Thyroid gland (tissue), 4 donors: ENCODE results near the gene CRIM1. TPM values are rescaled to one million over a fixed set of nuclear protein-coding genes. Genes with fewer than 3 reads are reported as not detected.

Source experiments
- DNase-seq, 2 donors: peaks; one replicate each; pipeline ENCODE4 v3.0.0-alpha.2; 2019
- H3K27ac ChIP-seq, 3 donors: fragments of 200-600 bp; sonication (generic); 1 replicate in 2 of 3; 2 replicates in 1 of 3; pipeline ENCODE4 v1.5.1; 2016 to 2019; ENCODE audit warnings: mild to moderate bottlenecking in 1 of 3, moderate library complexity in 1 of 3
- H3K27me3 ChIP-seq: fragments of 200-600 bp; sonication (generic); one replicate; pipeline ENCODE4 v1.5.1; 2019
- H3K36me3 ChIP-seq, 2 donors: fragments of 200-600 bp; sonication (generic); one replicate each; pipeline ENCODE4 v1.5.1; 2016 to 2019
- H3K4me1 ChIP-seq, 2 donors: fragments of 200-600 bp; sonication (generic); one replicate each; pipeline ENCODE4 v1.5.1; 2017 to 2019
- H3K4me3 ChIP-seq, 3 donors: fragments of 200-600 bp; sonication (generic); replicated peaks in 1 of 3; 1 replicate in 2 of 3; 2 replicates in 1 of 3; pipeline ENCODE4 v1.5.1; 2016; ENCODE audit warnings: mild to moderate bottlenecking in 1 of 3
- H3K9me3 ChIP-seq: fragments of 200-600 bp; sonication (generic); one replicate; pipeline ENCODE4 v1.5.1; 2017
- POLR2A ChIP-seq, 2 donors: fragments of 450-650 bp; IDR thresholded peaks; one replicate each; pipeline ENCODE4 v1.6.1; 2017; ENCODE audit warnings: antibody characterized with exemption in 2 of 2, mild to moderate bottlenecking in 2 of 2, moderate library complexity in 1 of 2
- WGBS, 2 donors: methylation state at CpG; one replicate each; pipeline ENCODE4 v1.1.5; 2017; 5-methylcytosine and 5-hydroxymethylcytosine counted together
- intact Hi-C: fragments of 100-400 bp; cut with DNase I; formaldehyde crosslinking; loops from one replicate; pipeline ENCODE4 v1.15.1; 2023
- total RNA-seq, 4 donors: library from RNA; depleted of rRNA; stranded (reverse); fragments of >200 nt; gene quantifications; one replicate each; pipeline ENCODE4 v1.2.3, GENCODE V29; 2016
- TF ChIP-seq, protein P1 (sequence below), 6 experiments: fragments of 200-600 bp in 3 of 6; fragments of 450-650 bp in 3 of 6; sonication (generic) in 3 of 6; IDR thresholded peaks; one replicate each; pipeline ENCODE4 v1.5.1; 2016 to 2019; ENCODE audit warnings: antibody characterized with exemption in 6 of 6, mild to moderate bottlenecking in 2 of 6, inconsistent platforms in 1 of 6, moderate library complexity in 1 of 6

The CRIM1 gene
- total RNA-seq, 4 donors from 2014 or later = 49.5 to 104 (median 71.5) TPM

DNA sequence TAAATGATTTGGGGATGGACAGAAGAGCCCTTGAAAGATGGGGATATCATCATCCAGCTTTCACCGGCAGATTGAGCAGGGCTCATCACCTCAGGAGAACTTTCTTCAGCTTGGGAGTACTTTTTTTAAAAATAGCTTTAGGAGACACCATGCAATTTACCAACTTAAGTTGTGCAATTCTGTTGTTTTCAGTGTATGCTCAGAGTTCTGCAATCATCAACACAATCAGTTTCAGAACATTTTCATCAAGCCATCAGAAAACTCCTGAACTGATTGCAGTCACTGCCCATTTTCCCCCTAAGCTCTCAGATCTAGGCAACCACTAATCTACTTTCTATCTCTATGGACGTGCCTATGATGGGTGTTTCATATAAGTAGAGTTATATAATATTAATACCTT lies 117.7 kb downstream of the CRIM1 start:
- no peaks in the 10 kb centered on the region for H3K27me3 ChIP-seq
- intact Hi-C loops = no loop called here
- H3K4me3 ChIP-seq = no peak overlapping the region
- no peak for DNase-seq
- no peaks in the 10 kb centered on the region for H3K9me3 ChIP-seq
- 93 to 95% methylated on average over 2 of the region's 2 CpGs for WGBS, 2 donors
- H3K27ac ChIP-seq = no peak overlapping the region
- peaks cover 6 to 12% of the 10 kb centered on the region in 2 donors for H3K36me3 ChIP-seq
- H3K4me1 ChIP-seq = peaks cover 0 to 15% of the 10 kb centered on the region in 2 donors
- TF ChIP-seq, protein P1, sequence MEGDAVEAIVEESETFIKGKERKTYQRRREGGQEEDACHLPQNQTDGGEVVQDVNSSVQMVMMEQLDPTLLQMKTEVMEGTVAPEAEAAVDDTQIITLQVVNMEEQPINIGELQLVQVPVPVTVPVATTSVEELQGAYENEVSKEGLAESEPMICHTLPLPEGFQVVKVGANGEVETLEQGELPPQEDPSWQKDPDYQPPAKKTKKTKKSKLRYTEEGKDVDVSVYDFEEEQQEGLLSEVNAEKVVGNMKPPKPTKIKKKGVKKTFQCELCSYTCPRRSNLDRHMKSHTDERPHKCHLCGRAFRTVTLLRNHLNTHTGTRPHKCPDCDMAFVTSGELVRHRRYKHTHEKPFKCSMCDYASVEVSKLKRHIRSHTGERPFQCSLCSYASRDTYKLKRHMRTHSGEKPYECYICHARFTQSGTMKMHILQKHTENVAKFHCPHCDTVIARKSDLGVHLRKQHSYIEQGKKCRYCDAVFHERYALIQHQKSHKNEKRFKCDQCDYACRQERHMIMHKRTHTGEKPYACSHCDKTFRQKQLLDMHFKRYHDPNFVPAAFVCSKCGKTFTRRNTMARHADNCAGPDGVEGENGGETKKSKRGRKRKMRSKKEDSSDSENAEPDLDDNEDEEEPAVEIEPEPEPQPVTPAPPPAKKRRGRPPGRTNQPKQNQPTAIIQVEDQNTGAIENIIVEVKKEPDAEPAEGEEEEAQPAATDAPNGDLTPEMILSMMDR (IDR thresholded peaks at IDR 0.05) = no peak
- no peak for TF ChIP-seq POLR2A (IDR thresholded peaks at IDR 0.05)

DNA sequence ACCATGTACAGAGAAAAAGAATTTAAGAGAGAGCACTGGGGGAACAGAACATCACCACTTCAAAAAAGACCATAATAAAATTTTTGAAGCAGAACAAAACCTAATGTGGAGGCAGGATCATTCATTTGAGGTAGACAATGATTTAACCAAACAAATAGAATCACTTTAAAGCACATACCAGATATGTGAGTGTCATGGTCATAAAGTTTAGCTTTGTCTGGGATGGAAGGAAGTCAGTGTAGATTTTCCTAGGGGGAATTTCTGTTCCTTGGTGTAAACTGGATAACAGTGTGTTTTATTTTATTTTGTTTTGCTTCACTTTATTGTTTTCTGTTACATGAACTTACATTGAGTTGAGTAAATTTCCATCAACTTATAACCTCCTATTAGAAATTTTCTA lies 120.8 kb downstream of the CRIM1 start:
- intact Hi-C loops = no loop called here
- H3K27ac ChIP-seq = no peak overlapping the region
- H3K27me3 ChIP-seq = no peaks in the 10 kb centered on the region
- H3K9me3 ChIP-seq = no peaks in the 10 kb centered on the region
- TF ChIP-seq, protein P1 (IDR thresholded peaks at IDR 0.05) = no peak
- peaks cover 0 to 13% of the 10 kb centered on the region in 2 donors for H3K4me1 ChIP-seq
- H3K4me3 ChIP-seq = no peak overlapping the region
- no peak for DNase-seq
- H3K36me3 ChIP-seq = peaks cover 12 to 34% of the 10 kb centered on the region in 2 donors

DNA sequence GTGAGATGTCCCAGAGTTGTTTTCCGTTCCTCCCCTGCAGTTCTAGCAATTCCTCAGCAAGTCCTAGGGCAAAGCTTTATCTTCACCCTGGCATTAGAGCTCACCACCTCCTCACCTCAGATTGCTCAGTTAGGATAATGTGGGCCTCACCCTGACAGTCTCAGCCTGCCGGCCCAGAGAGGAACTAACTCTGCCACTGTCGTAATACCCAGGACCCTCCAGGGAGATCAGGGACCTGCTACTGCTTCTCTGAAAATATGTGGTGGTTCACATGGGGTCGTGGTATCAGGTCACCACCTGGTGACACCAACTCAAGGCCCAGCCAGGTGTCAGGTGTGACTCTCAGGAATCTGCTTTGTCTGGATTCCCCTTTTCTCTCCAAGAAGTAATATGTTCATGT lies 121.7 kb downstream of the CRIM1 start:
- no peak overlapping the region for H3K4me3 ChIP-seq
- peak overlapping the region in 1 of 3 donors; percentile 58 for H3K27ac ChIP-seq
- peaks cover 12 to 40% of the 10 kb centered on the region in 2 donors for H3K36me3 ChIP-seq
- TF ChIP-seq, protein P1 (IDR thresholded peaks at IDR 0.05) = no peak
- no peak for TF ChIP-seq POLR2A (IDR thresholded peaks at IDR 0.05)
- 85 to 86% methylated on average over 4 of the region's 4 CpGs for WGBS, 2 donors
- H3K27me3 ChIP-seq = no peaks in the 10 kb centered on the region
- peaks cover 0 to 14% of the 10 kb centered on the region in 2 donors for H3K4me1 ChIP-seq
- intact Hi-C loops = no loop called here
- H3K9me3 ChIP-seq = no peaks in the 10 kb centered on the region
- DNase-seq = no peak

DNA sequence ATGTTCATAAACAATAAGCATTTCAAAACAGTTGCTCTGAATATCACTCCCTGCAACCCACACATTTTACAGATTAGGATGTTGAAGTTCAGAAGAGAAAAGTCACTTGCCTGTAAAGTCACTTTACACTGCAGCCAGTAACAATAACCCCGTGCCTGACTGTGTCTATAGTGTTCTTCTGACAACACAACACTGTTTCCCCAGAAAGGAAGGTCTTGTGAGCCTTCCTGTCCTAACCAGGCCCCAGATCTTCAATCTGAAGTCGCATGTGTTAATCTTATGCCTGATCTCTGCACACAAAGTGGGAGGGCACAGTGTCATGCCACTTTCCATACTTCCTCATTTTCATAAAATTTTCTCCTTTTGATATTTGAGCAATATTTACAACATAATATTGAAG lies 122.2 kb downstream of the CRIM1 start:
- H3K4me1 ChIP-seq = peaks cover 0 to 18% of the 10 kb centered on the region in 2 donors
- H3K27me3 ChIP-seq = no peaks in the 10 kb centered on the region
- 46 to 74% methylated on average over 2 of the region's 2 CpGs for WGBS, 2 donors
- TF ChIP-seq, protein P1 (IDR thresholded peaks at IDR 0.05) = no peak
- TF ChIP-seq POLR2A (IDR thresholded peaks at IDR 0.05) = no peak
- intact Hi-C loops = no loop called here
- DNase-seq = no peak
- H3K9me3 ChIP-seq = no peaks in the 10 kb centered on the region
- H3K27ac ChIP-seq = peak overlapping the region in 1 of 3 donors; percentile 58
- peaks cover 12 to 40% of the 10 kb centered on the region in 2 donors for H3K36me3 ChIP-seq
- no peak overlapping the region for H3K4me3 ChIP-seq

DNA sequence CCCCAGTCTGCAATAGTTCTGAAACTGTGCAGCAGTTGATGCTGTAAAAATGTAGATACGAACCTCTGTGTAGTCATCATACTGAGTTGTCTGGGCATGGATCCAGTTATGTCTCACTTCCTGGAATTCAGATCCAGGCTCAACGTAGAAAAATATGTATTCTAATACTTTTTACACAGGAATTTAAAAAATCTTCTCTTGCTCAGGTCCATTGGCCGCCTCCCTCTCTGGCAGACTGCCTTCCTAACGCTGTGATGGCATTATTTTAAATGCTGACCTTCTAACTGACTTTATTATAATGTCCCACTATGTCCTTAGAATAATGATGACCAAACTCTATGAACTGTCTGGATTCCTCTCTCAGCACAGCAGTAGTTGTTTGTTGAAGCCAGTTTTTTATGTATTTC lies 122.8 kb downstream of the CRIM1 start:
- peak overlapping the region in 1 of 3 donors; percentile 58 for H3K27ac ChIP-seq

More for the DNA sequence above, 122.8 kb downstream of the CRIM1 start:
- no peak for DNase-seq
- Histone ChIP-seq H3K4me1 (peaks cover 4 to 24% of the 10 kb centered on the region in 2 donors), H3K36me3 (peaks cover 12 to 40% of the 10 kb centered on the region in 2 donors), H3K4me3 (no peak overlapping the region), H3K9me3 (no peaks in the 10 kb centered on the region), H3K27me3 (no peaks in the 10 kb centered on the region)
- no peak for TF ChIP-seq POLR2A (IDR thresholded peaks at IDR 0.05)
- TF ChIP-seq, protein P1 (IDR thresholded peaks at IDR 0.05) = no peak
- intact Hi-C loops = no loop called here
- WGBS, 2 donors = 55 to 78% methylated on average over 4 of the region's 4 CpGs
